GM20431 (cell line): ENCODE results near the gene PACS2.

Experiments used
- in situ Hi-C: fragments of 300-500 bp; cut with MseI, MboI; formaldehyde crosslinking; loops from one replicate; pipeline ENCODE4 v1.15.0; 2020; ENCODE audit warnings: low sequenced_read_pairs; ENCODE audit not compliant: unreplicated experiment

The PACS2 gene

GRCh38 chr14:105313381-105314286 is 914 bp upstream of the PACS2 start:
- in situ Hi-C loops = no loop called here

- in situ Hi-C loops = no loop called here
Observed at GRCh38 chr14:105315211-105315721, 718 bp downstream of the PACS2 start.

- in situ Hi-C loops = no loop called here
Observed at GRCh38 chr14:105315941-105316576, 1.5 kb downstream of the PACS2 start.

GRCh38 chr14:105316577-105316941 is 2.0 kb downstream of the PACS2 start:
- in situ Hi-C loops = no loop called here

GRCh38 chr14:105316968-105317510 is 2.5 kb downstream of the PACS2 start:
- in situ Hi-C loops = no loop called here

GRCh38 chr14:105317546-105317945 is 3.0 kb downstream of the PACS2 start:
- in situ Hi-C loops = no loop called here

GRCh38 chr14:105322791-105323556 is 8.4 kb downstream of the PACS2 start:
- in situ Hi-C loops = no loop called here

GRCh38 chr14:105323663-105324062 is 9.1 kb downstream of the PACS2 start:
- in situ Hi-C loops = no loop called here

- in situ Hi-C loops = no loop called here
Observed at GRCh38 chr14:105324080-105324778, 9.7 kb downstream of the PACS2 start.

- in situ Hi-C loops = loop anchor here (25.0 kb wide), 1 partner anchor 113 kb away; no protein-coding TSS in a partner anchor
Observed at GRCh38 chr14:105324871-105325270, 10.3 kb downstream of the PACS2 start.

- in situ Hi-C loops = loop anchor here (25.0 kb wide), 1 partner anchor 113 kb away; no protein-coding TSS in a partner anchor
Observed at GRCh38 chr14:105325303-105325702, 10.8 kb downstream of the PACS2 start.

- in situ Hi-C loops = loop anchor here (25.0 kb wide), 1 partner anchor 114 kb away; no protein-coding TSS in a partner anchor
Observed at GRCh38 chr14:105325716-105326567, 11.4 kb downstream of the PACS2 start.

- in situ Hi-C loops = loop anchor here (25.0 kb wide), 1 partner anchor 114 kb away; no protein-coding TSS in a partner anchor
Observed at GRCh38 chr14:105326568-105326867, 12.0 kb downstream of the PACS2 start.

- in situ Hi-C loops = loop anchor here (25.0 kb wide), 1 partner anchor 115 kb away; no protein-coding TSS in a partner anchor
Observed at GRCh38 chr14:105326891-105327694, 12.5 kb downstream of the PACS2 start.

- in situ Hi-C loops = loop anchor here (25.0 kb wide), 1 partner anchor 115 kb away; no protein-coding TSS in a partner anchor
Observed at GRCh38 chr14:105327695-105328045, 13.1 kb downstream of the PACS2 start.

GRCh38 chr14:105328070-105328677 is 13.6 kb downstream of the PACS2 start:
- in situ Hi-C loops = loop anchor here (25.0 kb wide), 1 partner anchor 116 kb away; no protein-coding TSS in a partner anchor

- in situ Hi-C loops = loop anchor here (25.0 kb wide), 1 partner anchor 117 kb away; no protein-coding TSS in a partner anchor
Observed at GRCh38 chr14:105328678-105329390, 14.3 kb downstream of the PACS2 start.
